GM23338 (cell line): ENCODE data around the gene MAP3K8. TPM values are rescaled to one million over a fixed set of nuclear protein-coding genes. Genes with fewer than 3 reads are reported as not detected.

Experiments
- ATAC-seq: fragments of 200-7000 bp; cut with Tn5 transposase; 3 replicates; pipeline ENCODE4 v1.9.1; 2020
- DNase-seq: peaks from one replicate; pipeline ENCODE4 v3.0.0-alpha.2; 2015; ENCODE audit warnings: low spot score
- H2AFZ ChIP-seq: fragments of 200-600 bp; sonication (generic); 2 replicates; pipeline ENCODE4 v1.8.0; 2016; ENCODE audit warnings: antibody characterized with exemption, mild to moderate bottlenecking, moderate library complexity
- H3F3A ChIP-seq: fragments of 200-600 bp; sonication (generic); replicated peaks from 2 replicates; pipeline ENCODE4 v1.8.0; 2017; ENCODE audit warnings: antibody characterized with exemption, mixed run types, low read depth
- H3K27ac ChIP-seq: fragments of 200-600 bp; sonication (generic); 2 replicates; pipeline ENCODE4 v1.6.1; 2016; ENCODE audit warnings: low read depth
- H3K27me3 ChIP-seq: fragments of 200-600 bp; sonication (generic); 2 replicates; pipeline ENCODE4 v1.8.0; 2016; ENCODE audit warnings: mild to moderate bottlenecking, mixed run types, moderate library complexity; ENCODE audit not compliant: insufficient read depth
- H3K36me3 ChIP-seq: fragments of 200-600 bp; sonication (generic); 2 replicates; pipeline ENCODE4 v1.8.0; 2016; ENCODE audit warnings: mild to moderate bottlenecking; ENCODE audit not compliant: insufficient read depth
- H3K4me1 ChIP-seq: fragments of 200-600 bp; sonication (generic); 2 replicates; pipeline ENCODE4 v1.8.0; 2016; ENCODE audit warnings: mild to moderate bottlenecking, moderate library complexity; ENCODE audit not compliant: insufficient read depth
- H3K4me2 ChIP-seq: fragments of 200-600 bp; sonication (generic); 2 replicates; pipeline ENCODE4 v1.7.1; 2017; ENCODE audit warnings: mixed run types
- H3K4me3 ChIP-seq: fragments of 200-600 bp; sonication (generic); 2 replicates; pipeline ENCODE4 v1.6.1; 2016; ENCODE audit warnings: mixed run types
- H3K79me2 ChIP-seq: fragments of 200-600 bp; sonication (generic); replicated peaks from 2 replicates; pipeline ENCODE4 v1.8.0; 2017; ENCODE audit warnings: mild to moderate bottlenecking; ENCODE audit not compliant: insufficient read depth
- H3K9me2 ChIP-seq: fragments of 200-600 bp; sonication (generic); 2 replicates; pipeline ENCODE4 v1.8.0; 2017; ENCODE audit not compliant: insufficient read depth
- H4K20me1 ChIP-seq: fragments of 200-600 bp; sonication (generic); replicated peaks from 2 replicates; pipeline ENCODE4 v1.8.0; 2017; ENCODE audit warnings: mild to moderate bottlenecking; ENCODE audit not compliant: insufficient read depth
- H3K27ac Mint-ChIP-seq: 2 replicates; pipeline ENCODE4 v1.8.0; 2020; ENCODE audit warnings: inconsistent platforms, mild to moderate bottlenecking, moderate library complexity, mixed read lengths
- H3K27me3 Mint-ChIP-seq: 3 replicates; pipeline ENCODE4 v1.8.0; 2022; ENCODE audit warnings: low read depth, mild to moderate bottlenecking, moderate library complexity, mixed read lengths, inconsistent platforms; ENCODE audit not compliant: insufficient read depth, poor library complexity
- H3K36me3 Mint-ChIP-seq: 3 replicates; pipeline ENCODE4 v1.8.0; 2021; ENCODE audit warnings: low read depth, mild to moderate bottlenecking, inconsistent platforms, moderate library complexity, mixed read lengths
- H3K4me1 Mint-ChIP-seq: 3 replicates; pipeline ENCODE4 v1.8.0; 2020; ENCODE audit warnings: mild to moderate bottlenecking, inconsistent platforms, mixed read lengths
- H3K4me3 Mint-ChIP-seq: 3 replicates; pipeline ENCODE4 v1.8.0; 2021; ENCODE audit warnings: moderate library complexity, mild to moderate bottlenecking, inconsistent platforms, mixed read lengths
- H3K9me3 Mint-ChIP-seq: 3 replicates; pipeline ENCODE4 v1.8.0; 2020; ENCODE audit warnings: moderate library complexity, mild to moderate bottlenecking, inconsistent platforms, mixed read lengths
- CREB1 ChIP-seq: fragments of 250-450 bp; sonication (Bioruptor Pico); IDR thresholded peaks from 2 replicates; pipeline ENCODE4 v1.5.0; 2020; ENCODE audit warnings: low read depth, mild to moderate bottlenecking, moderate library complexity
- EZH2phosphoT487 ChIP-seq: fragments of 200-600 bp; sonication (generic); IDR thresholded peaks from one replicate; pipeline ENCODE4 v1.8.1; 2018; ENCODE audit warnings: antibody characterized with exemption; ENCODE audit not compliant: unreplicated experiment
- JUNB ChIP-seq: IDR thresholded peaks from one replicate; pipeline ENCODE4 v1.6.1; 2016; ENCODE audit warnings: antibody characterized with exemption; ENCODE audit not compliant: unreplicated experiment
- POLR2AphosphoS5 ChIP-seq: IDR thresholded peaks from 2 replicates; pipeline ENCODE4 v1.6.1; 2016; ENCODE audit warnings: antibody characterized with exemption, low read depth
- STAT1 ChIP-seq: IDR thresholded peaks from one replicate; pipeline ENCODE4 v1.6.1; 2016; ENCODE audit warnings: antibody characterized with exemption; ENCODE audit not compliant: unreplicated experiment
- ZNF114 ChIP-seq: fragments of 250-450 bp; sonication (Bioruptor Pico); IDR thresholded peaks from 2 replicates; pipeline ENCODE4 v1.5.0; 2020; ENCODE audit warnings: mild to moderate bottlenecking, moderate library complexity
- ZNF331 ChIP-seq: fragments of 250-450 bp; sonication (Bioruptor Pico); IDR thresholded peaks from 2 replicates; pipeline ENCODE4 v1.5.0; 2020; ENCODE audit warnings: low read depth, mild to moderate bottlenecking, moderate library complexity
- polyA plus RNA-seq: library from polyadenylated mRNA; unstranded; fragments of >200 nt; fragmentation: Nextera tagmentation; extraction: Ambion mirVana; gene quantifications from 2 replicates; pipeline ENCODE4 v1.2.1, GENCODE V29; 2016
- total RNA-seq: library from RNA; depleted of rRNA; stranded (reverse); fragments of >200 nt; shearing (Covaris generic); gene quantifications from 2 replicates; pipeline ENCODE4 v1.2.3, GENCODE V29; 2014
- TF ChIP-seq, protein P1 (sequence below): IDR thresholded peaks from 2 replicates; pipeline ENCODE4 v1.6.1; 2016; ENCODE audit warnings: antibody characterized with exemption
- TF ChIP-seq, protein P2 (sequence below), 2 experiments: fragments of 200-600 bp in 1 of 2; sonication (generic) in 1 of 2; conservative IDR thresholded peaks; 2 replicates each; pipeline versions ENCODE4 v1.5.1 to v1.6.1; 2016 to 2017; ENCODE audit warnings: antibody characterized with exemption in 2 of 2, low read depth in 2 of 2, mild to moderate bottlenecking in 2 of 2, moderate library complexity in 1 of 2
- TF ChIP-seq, protein P3 (sequence below): IDR thresholded peaks from one replicate; pipeline ENCODE4 v1.6.1; 2018; ENCODE audit warnings: antibody characterized with exemption; ENCODE audit not compliant: unreplicated experiment

MAP3K8 gene
- total and polyA plus RNA-seq, 2 experiments from 2014 or later, result 3.5 to 5.0 TPM

DNA sequence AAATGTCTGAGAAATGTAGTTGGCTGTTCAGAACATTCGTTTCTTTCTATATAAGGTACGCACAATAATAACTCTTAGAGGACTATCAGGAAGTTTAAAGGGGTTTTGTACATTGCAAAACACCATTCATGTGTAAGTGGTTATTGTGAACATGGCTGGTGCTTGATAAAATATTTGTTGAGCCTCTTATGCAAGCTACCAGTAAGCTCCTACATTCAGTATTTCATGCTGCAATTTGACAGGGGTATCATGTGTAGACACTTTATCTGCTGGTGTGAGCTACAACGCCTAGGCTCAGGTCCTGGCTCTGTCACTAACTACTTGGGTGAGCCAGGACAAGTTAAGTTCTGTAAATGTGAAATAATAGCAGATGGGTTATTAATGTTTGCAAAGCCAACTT lies 75.5 kb downstream of the MAP3K8 start:
- Mint-ChIP-seq H3K27me3 (no peaks in the 10 kb centered on the region), H3K4me3 (no peak overlapping the region), H3K36me3 (no peaks in the 10 kb centered on the region), H3K27ac (no peak overlapping the region), H3K9me3 (no peaks in the 10 kb centered on the region), H3K4me1 (no peaks in the 10 kb centered on the region)
- Histone ChIP-seq H3K4me1 (no peaks in the 10 kb centered on the region), H2AFZ (no peak overlapping the region), H3F3A (no peaks in the 10 kb centered on the region), H3K36me3 (no peaks in the 10 kb centered on the region), H3K4me3 (no peak overlapping the region), H3K27ac (no peak overlapping the region), H3K79me2 (no peaks in the 10 kb centered on the region), H3K27me3 (no peaks in the 10 kb centered on the region), H4K20me1 (no peaks in the 10 kb centered on the region), H3K9me2 (no peaks in the 10 kb centered on the region), H3K4me2 (no peak overlapping the region)
- ATAC-seq, result no peak
- DNase-seq, result no peak
- no peak for TF ChIP-seq POLR2AphosphoS5
- TF ChIP-seq, protein P1, sequence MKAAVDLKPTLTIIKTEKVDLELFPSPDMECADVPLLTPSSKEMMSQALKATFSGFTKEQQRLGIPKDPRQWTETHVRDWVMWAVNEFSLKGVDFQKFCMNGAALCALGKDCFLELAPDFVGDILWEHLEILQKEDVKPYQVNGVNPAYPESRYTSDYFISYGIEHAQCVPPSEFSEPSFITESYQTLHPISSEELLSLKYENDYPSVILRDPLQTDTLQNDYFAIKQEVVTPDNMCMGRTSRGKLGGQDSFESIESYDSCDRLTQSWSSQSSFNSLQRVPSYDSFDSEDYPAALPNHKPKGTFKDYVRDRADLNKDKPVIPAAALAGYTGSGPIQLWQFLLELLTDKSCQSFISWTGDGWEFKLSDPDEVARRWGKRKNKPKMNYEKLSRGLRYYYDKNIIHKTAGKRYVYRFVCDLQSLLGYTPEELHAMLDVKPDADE, result no peak
- no peak for TF ChIP-seq EZH2phosphoT487
- TF ChIP-seq STAT1, result no peak
- no peak for TF ChIP-seq ZNF331 (CRISPR knock-in tag)
- no peak for TF ChIP-seq CREB1 (CRISPR knock-in tag)
- TF ChIP-seq JUNB, result no peak

DNA sequence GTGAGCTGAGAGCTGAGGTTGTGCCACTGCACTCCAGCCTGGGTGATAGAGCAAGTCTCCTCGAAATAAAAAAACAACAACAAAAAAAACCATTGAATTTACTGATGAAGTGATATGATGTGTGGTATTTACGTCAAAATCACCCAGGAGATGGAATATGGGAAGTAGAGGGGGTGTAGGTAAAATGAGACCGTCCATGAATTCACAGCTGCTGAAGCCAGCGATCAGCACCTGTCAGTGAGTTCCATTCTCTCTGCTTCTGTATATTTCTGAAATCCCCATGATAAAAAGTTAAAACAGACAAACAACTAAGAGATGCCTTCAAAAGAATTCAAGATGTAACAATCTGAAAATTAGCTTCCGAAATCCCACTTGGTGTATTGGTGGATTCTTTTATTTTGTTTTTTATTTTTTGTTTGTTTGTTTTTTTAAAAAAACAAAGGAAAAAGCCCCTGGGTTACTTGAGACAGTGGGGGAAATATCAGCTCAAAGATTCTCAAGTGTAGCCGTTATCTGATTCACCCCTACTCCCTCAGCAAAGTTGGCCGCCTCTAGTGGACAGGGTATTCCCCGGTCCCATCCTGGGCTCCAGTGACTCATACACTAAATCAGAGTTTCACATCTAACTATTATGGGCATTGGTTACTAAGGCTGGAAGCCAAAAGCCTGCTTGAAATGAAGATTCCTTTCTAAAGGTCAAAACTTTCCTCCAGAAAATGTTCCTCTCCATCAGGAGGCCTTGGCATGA lies 76.4 kb downstream of the MAP3K8 start:
- no peak overlapping the region for H3K27ac ChIP-seq
- no peaks in the 10 kb centered on the region for H3K27me3 ChIP-seq
- no peaks in the 10 kb centered on the region for H4K20me1 ChIP-seq
- no peaks in the 10 kb centered on the region for H3K36me3 ChIP-seq
- no peaks in the 10 kb centered on the region for H3K4me1 ChIP-seq
- H3K4me3 ChIP-seq, result no peak overlapping the region
- no peaks in the 10 kb centered on the region for H3F3A ChIP-seq
- no peak overlapping the region for H2AFZ ChIP-seq
- DNase-seq (no peak), ATAC-seq (no peak)
- TF ChIP-seq, protein P2, sequence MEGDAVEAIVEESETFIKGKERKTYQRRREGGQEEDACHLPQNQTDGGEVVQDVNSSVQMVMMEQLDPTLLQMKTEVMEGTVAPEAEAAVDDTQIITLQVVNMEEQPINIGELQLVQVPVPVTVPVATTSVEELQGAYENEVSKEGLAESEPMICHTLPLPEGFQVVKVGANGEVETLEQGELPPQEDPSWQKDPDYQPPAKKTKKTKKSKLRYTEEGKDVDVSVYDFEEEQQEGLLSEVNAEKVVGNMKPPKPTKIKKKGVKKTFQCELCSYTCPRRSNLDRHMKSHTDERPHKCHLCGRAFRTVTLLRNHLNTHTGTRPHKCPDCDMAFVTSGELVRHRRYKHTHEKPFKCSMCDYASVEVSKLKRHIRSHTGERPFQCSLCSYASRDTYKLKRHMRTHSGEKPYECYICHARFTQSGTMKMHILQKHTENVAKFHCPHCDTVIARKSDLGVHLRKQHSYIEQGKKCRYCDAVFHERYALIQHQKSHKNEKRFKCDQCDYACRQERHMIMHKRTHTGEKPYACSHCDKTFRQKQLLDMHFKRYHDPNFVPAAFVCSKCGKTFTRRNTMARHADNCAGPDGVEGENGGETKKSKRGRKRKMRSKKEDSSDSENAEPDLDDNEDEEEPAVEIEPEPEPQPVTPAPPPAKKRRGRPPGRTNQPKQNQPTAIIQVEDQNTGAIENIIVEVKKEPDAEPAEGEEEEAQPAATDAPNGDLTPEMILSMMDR (conservative IDR thresholded peaks at IDR 0.05; ENCODE audit: low read depth in 2 of 2), result no peak
- TF ChIP-seq EZH2phosphoT487 (no peak), ZNF114 (CRISPR knock-in tag) (no peak)
- TF ChIP-seq, protein P3, sequence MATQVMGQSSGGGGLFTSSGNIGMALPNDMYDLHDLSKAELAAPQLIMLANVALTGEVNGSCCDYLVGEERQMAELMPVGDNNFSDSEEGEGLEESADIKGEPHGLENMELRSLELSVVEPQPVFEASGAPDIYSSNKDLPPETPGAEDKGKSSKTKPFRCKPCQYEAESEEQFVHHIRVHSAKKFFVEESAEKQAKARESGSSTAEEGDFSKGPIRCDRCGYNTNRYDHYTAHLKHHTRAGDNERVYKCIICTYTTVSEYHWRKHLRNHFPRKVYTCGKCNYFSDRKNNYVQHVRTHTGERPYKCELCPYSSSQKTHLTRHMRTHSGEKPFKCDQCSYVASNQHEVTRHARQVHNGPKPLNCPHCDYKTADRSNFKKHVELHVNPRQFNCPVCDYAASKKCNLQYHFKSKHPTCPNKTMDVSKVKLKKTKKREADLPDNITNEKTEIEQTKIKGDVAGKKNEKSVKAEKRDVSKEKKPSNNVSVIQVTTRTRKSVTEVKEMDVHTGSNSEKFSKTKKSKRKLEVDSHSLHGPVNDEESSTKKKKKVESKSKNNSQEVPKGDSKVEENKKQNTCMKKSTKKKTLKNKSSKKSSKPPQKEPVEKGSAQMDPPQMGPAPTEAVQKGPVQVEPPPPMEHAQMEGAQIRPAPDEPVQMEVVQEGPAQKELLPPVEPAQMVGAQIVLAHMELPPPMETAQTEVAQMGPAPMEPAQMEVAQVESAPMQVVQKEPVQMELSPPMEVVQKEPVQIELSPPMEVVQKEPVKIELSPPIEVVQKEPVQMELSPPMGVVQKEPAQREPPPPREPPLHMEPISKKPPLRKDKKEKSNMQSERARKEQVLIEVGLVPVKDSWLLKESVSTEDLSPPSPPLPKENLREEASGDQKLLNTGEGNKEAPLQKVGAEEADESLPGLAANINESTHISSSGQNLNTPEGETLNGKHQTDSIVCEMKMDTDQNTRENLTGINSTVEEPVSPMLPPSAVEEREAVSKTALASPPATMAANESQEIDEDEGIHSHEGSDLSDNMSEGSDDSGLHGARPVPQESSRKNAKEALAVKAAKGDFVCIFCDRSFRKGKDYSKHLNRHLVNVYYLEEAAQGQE, result no peak
- TF ChIP-seq, protein P1, result no peak
- H3K9me2 ChIP-seq, result no peaks in the 10 kb centered on the region
- H3K36me3 Mint-ChIP-seq, result no peaks in the 10 kb centered on the region
- H3K9me3 Mint-ChIP-seq, result no peaks in the 10 kb centered on the region
- no peaks in the 10 kb centered on the region for H3K4me1 Mint-ChIP-seq
- H3K4me3 Mint-ChIP-seq, result no peak overlapping the region
- no peak overlapping the region for H3K4me2 ChIP-seq
- H3K27me3 Mint-ChIP-seq, result peaks cover 1% of the 10 kb centered on the region
- no peak overlapping the region for H3K27ac Mint-ChIP-seq
- H3K79me2 ChIP-seq, result no peaks in the 10 kb centered on the region
